Measurements from ENCODE around the gene ZFP36L2.

ZFP36L2 gene, protein sequence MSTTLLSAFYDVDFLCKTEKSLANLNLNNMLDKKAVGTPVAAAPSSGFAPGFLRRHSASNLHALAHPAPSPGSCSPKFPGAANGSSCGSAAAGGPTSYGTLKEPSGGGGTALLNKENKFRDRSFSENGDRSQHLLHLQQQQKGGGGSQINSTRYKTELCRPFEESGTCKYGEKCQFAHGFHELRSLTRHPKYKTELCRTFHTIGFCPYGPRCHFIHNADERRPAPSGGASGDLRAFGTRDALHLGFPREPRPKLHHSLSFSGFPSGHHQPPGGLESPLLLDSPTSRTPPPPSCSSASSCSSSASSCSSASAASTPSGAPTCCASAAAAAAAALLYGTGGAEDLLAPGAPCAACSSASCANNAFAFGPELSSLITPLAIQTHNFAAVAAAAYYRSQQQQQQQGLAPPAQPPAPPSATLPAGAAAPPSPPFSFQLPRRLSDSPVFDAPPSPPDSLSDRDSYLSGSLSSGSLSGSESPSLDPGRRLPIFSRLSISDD

DNA sequence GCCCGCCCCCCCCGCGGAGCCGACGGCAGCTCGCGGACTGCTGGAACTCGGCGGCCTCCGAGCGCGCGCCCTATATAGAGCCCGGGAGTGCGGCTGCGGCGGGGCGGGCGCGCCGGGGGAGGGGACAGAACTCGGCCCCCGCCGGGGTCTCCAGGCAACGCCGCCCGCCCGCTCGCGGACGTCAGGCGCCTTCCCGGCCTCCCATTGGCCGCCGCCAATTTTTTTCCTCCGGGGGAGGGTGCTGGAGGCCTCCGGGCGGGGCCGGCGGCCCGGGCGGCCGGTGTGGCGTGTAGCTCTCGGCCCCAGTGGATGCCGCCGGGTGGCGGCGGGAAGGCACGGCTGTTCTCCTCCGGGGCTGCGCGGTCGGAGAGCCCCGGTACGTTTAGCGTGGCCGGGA, at the start of gene ZFP36L2:
Gene ZFP36L2 (minus strand): TSS at position 49 of the 397 bp plus-strand sequence. CDS start 291 bp downstream, outside the sequence.
- peaks cover 40% of the 10 kb centered on the region for H3K36me3 Mint-ChIP-seq (ENCODE audit: low read depth)

DNA sequence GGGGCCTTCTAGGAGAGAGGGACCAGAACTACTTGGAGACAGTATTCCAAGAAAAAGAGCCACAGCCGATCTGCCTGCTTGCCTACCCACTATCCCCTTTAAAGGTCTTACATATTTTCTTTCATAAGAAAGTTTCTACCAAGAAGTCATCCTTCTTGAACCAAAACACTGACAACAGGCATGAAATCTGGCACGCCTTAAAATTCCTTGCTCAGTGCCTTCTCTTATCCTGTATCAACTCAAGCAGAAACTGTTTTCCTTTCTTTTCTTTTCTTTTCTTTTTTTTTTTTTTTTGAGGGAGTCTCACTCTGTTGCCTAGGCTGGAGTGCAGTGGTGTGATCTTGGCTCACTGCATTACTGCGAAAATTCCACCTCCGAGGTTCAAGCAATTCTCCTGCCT, 48.3 kb upstream of the ZFP36L2 start:
- Mint-ChIP-seq H3K4me1 (ENCODE audit: low read depth) (peaks cover 22% of the 10 kb centered on the region), H3K27me3 (no peaks in the 10 kb centered on the region), H3K36me3 (ENCODE audit: low read depth) (peaks cover 38% of the 10 kb centered on the region), H3K27ac (no peak overlapping the region), H3K9me3 (no peaks in the 10 kb centered on the region), H3K4me3 (no peak overlapping the region)

More for the DNA sequence above, at the start of gene ZFP36L2:
- Mint-ChIP-seq H3K4me1 (ENCODE audit: low read depth) (peaks cover 41% of the 10 kb centered on the region), H3K4me3 (peak within 1 kb of the TSS; percentile 95), H3K27ac (peak within 1 kb of the TSS; percentile 94), H3K27me3 (no peaks in the 10 kb centered on the region), H3K9me3 (no peaks in the 10 kb centered on the region)

DNA sequence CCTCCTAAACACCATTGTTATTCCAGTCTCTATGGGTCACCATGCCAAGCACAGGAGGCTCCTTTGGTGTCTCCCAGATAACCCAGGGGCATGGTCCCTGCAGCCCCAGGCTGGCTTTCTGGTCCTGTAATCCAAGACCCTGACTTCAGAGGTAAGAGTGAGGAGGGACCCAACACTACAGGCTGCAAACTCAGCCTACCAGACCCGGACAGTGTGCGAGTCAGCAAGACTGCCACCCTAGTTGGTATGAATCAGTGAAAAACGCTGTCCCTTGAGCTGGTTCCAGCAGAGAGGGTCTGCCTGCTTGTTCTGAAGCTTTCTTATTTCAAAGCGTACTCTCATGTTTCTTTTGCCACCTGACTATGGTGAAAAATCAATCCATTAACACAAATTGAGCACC, 47.6 kb upstream of the ZFP36L2 start:
- H3K36me3 Mint-ChIP-seq (ENCODE audit: low read depth) = peaks cover 34% of the 10 kb centered on the region

DNA sequence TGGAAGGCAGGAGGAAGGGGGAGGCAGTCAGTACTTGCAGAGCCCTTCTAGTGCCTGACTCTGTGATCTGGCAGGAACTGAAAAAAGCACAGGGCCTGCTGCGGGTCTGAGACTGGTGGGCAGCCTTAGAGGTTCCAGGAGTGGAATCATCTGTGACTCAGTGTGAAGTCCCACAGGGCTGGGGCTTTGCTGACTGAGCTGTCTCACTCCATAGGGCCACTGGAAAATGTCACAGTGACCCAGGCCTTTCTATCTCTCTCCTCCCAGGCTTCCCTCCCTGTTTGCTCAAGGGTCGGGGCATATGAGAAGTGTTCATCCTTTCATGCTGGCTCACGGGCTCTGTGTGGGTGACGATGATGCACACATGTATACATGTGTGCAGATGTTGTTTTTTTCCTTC, 47.1 kb upstream of the ZFP36L2 start:
- H3K36me3 Mint-ChIP-seq (ENCODE audit: low read depth) = peaks cover 29% of the 10 kb centered on the region
- no peak overlapping the region for H3K4me3 Mint-ChIP-seq
- no peaks in the 10 kb centered on the region for H3K27me3 Mint-ChIP-seq
- peaks cover 24% of the 10 kb centered on the region for H3K4me1 Mint-ChIP-seq (ENCODE audit: low read depth)
- H3K9me3 Mint-ChIP-seq = no peaks in the 10 kb centered on the region
- peak overlapping the region; percentile 72 for H3K27ac Mint-ChIP-seq

More for the DNA sequence above, 47.6 kb upstream of the ZFP36L2 start:
- no peaks in the 10 kb centered on the region for H3K9me3 Mint-ChIP-seq
- no peak overlapping the region for H3K4me3 Mint-ChIP-seq
- peak overlapping the region; percentile 72 for H3K27ac Mint-ChIP-seq
- peaks cover 24% of the 10 kb centered on the region for H3K4me1 Mint-ChIP-seq (ENCODE audit: low read depth)
- H3K27me3 Mint-ChIP-seq = no peaks in the 10 kb centered on the region

DNA sequence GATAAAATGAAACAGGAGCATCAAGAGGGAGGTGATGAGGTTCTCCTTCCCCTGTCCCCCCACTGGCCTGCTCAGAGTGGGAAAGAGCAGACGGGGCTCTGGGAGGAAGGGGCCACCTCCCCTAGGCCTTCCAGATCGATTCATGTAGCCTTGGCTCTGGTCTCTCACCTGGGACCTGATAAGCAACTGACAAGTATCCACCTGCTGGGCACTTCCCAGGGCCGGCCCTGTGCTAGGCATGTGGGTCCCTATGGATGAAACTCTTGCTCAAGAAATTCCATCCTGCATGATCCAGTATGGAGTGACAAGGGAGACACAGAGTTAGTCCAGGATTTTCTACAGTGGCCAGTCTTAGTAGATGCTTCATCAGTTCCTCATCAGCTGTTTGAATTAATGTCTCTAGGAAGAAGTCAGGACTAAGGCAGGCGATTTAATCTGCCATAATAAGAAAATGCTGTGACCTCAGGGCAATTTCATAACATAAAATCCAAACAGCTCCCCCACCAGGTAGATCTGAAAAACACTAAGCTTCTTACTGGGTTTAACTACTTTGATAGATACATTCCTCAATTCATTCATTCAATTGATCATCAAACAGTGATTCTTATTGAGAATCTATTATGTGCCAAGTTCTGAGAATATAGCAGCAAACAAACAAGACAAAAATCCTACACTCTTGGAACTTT, 44.7 kb upstream of the ZFP36L2 start:
- peaks cover 24% of the 10 kb centered on the region for H3K4me1 Mint-ChIP-seq (ENCODE audit: low read depth)
- H3K27ac Mint-ChIP-seq = no peak overlapping the region
- no peaks in the 10 kb centered on the region for H3K27me3 Mint-ChIP-seq
- H3K9me3 Mint-ChIP-seq = no peaks in the 10 kb centered on the region
- peaks cover 26% of the 10 kb centered on the region for H3K36me3 Mint-ChIP-seq (ENCODE audit: low read depth)
- no peak overlapping the region for H3K4me3 Mint-ChIP-seq

DNA sequence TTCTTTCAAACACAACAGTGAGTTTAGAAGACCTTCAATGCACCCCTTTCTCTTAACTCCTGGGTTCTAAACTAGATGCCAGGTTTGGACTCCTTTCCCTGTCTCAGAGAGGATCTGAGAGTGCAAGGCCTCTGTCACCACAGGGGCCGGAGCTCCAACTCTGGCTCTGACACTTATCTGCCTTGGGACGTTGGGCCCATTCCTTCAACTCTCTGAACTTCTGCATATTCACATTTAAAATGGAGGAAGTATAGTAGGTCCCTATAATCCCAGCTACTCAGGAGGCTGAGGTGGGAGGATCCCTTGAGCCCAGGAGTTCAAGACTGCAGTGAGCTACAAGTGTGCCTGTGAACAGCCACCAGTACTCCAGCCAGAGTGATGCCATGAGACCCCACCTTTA, 44.1 kb upstream of the ZFP36L2 start:
- H3K9me3 Mint-ChIP-seq = no peaks in the 10 kb centered on the region
- H3K27ac Mint-ChIP-seq = peak overlapping the region; percentile 63
- H3K36me3 Mint-ChIP-seq (ENCODE audit: low read depth) = peaks cover 26% of the 10 kb centered on the region
- H3K4me1 Mint-ChIP-seq (ENCODE audit: low read depth) = peaks cover 24% of the 10 kb centered on the region
- no peaks in the 10 kb centered on the region for H3K27me3 Mint-ChIP-seq
- no peak overlapping the region for H3K4me3 Mint-ChIP-seq

DNA sequence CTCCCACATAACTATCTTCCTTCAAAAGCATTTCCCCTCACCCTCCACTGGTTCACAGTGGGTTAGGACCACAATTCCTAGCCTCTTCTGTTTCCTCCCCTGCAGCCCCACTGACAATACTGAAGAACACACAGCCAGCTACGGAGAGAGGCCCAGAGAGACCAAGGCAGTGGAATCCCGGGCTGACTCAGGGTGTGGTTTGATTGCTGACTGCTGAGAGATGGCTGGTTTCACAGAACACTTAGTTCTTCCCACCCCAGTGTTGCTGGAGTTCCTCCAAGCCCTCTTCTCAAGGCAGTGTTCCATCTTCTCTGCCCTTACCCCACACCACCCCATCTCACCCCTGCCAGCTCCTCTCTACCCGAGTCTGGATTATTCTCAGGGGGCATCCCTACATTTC, 43.3 kb upstream of the ZFP36L2 start:
- peaks cover 24% of the 10 kb centered on the region for H3K4me1 Mint-ChIP-seq (ENCODE audit: low read depth)
- no peak overlapping the region for H3K4me3 Mint-ChIP-seq
- H3K9me3 Mint-ChIP-seq = no peaks in the 10 kb centered on the region
- peaks cover 26% of the 10 kb centered on the region for H3K36me3 Mint-ChIP-seq (ENCODE audit: low read depth)
- H3K27ac Mint-ChIP-seq = peak overlapping the region; percentile 60
- H3K27me3 Mint-ChIP-seq = no peaks in the 10 kb centered on the region

DNA sequence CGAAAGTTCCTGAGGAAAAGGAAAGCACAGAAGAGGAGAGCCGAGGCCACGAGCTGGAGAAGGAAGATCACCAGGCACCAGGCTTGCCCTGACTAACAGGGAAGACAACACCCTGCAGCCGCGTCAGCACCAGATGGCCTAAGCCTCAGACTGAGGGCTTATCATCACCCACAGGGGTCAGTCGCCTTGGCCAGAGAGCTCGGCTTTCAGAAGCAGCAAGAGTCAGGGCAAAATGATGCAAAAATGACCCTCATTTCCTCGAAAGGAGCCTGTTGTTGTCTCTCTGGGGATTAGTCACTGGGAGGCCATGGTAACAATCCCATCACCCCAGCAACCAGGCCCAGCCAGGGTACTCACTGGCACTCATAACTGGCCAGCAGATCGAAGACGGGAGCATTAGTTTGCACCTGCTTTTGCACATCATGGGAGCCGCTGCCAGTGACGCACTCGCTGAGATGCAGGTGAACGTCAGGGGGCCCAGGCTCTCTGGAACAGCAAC, 42.7 kb upstream of the ZFP36L2 start:
- Mint-ChIP-seq H3K36me3 (ENCODE audit: low read depth) (peaks cover 22% of the 10 kb centered on the region), H3K27ac (no peak overlapping the region), H3K4me3 (no peak overlapping the region), H3K9me3 (no peaks in the 10 kb centered on the region), H3K4me1 (ENCODE audit: low read depth) (peaks cover 21% of the 10 kb centered on the region), H3K27me3 (no peaks in the 10 kb centered on the region)

DNA sequence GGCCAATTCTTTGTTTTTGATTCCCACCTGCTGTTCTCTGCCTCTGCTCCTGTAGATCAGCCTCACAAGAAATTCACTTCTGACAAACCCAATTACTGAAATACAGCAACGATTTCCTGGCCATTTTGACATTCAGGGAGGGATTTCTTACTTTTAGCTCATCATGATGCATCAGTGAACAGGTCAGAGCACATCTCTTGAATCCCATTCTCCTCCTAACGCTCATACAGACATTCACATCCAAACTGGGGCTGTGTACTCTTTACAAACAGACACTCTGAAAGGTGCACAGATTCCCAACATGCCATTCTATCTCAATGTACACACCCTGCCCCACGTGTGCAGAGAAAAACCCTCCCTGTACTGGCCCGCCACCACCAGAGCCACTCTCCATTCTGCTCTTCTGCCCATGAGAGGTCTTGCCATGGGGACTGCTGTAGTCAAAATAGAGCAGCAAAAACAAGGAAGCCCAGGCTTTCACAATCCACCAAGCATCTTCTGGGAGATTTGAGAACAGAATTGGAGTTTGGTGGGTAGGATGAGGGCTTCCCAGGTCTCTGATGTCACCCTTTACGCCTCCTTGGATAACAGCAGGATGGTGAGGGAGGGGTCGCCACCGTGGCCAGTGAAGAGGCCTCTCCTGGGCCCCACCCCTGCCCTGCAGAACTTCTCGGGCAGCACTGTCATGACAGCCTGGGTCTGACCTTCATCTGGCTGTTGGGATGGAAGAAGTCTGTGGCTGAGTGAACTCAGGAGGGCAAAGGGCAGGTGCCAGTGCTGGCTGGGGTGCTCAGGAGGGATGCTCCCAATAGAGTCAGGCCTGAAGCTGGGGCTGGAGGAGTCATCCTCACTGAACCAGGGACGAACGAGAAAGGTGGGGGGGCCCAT, 41.9 kb upstream of the ZFP36L2 start:
- no peaks in the 10 kb centered on the region for H3K27me3 Mint-ChIP-seq
- no peak overlapping the region for H3K27ac Mint-ChIP-seq
- peaks cover 14% of the 10 kb centered on the region for H3K4me1 Mint-ChIP-seq (ENCODE audit: low read depth)
- H3K36me3 Mint-ChIP-seq (ENCODE audit: low read depth) = peaks cover 17% of the 10 kb centered on the region
- no peaks in the 10 kb centered on the region for H3K9me3 Mint-ChIP-seq
- H3K4me3 Mint-ChIP-seq = no peak overlapping the region

DNA sequence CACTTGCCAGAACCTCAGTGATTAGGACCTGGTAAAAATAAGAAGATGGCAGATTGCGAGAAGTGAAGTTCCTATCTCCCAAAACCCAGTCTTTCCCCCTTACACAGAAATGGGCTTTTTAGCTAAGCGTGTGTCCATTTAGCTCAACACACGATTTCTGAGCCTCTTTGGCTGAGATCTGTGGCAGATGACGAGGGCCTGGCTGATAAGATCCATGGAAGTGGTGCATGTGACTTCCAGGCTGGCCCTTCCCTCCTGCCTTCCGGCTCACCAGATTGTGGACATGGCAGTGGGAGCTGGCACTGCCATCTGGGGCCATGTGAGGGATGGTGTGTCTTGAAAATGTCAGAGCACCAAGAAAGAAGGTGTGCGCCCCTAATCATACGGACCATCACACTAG, 41.0 kb upstream of the ZFP36L2 start:
- no peak overlapping the region for H3K27ac Mint-ChIP-seq
- H3K9me3 Mint-ChIP-seq = no peaks in the 10 kb centered on the region
- H3K36me3 Mint-ChIP-seq (ENCODE audit: low read depth) = peaks cover 22% of the 10 kb centered on the region
- H3K27me3 Mint-ChIP-seq = no peaks in the 10 kb centered on the region
- no peak overlapping the region for H3K4me3 Mint-ChIP-seq
- H3K4me1 Mint-ChIP-seq (ENCODE audit: low read depth) = peaks cover 11% of the 10 kb centered on the region

DNA sequence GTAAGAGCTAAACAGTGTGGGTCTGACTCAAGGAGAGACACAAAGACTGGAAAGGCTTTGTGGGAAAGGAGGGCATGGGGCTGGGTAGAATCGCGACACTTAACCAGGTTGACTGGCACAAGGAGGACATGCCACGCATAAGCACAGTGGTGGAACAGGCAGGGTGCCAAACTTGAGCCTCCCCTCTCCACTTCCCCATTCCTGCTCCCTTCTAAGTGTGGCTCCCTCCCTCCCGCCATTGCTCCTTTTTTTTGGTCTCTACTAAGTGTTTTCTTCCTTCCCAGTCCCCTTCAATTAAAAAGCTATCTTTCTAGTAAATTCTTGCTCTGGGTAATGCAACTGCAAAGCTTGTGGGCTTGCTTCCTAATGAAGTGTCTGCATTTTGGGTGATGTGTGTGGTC, 40.3 kb upstream of the ZFP36L2 start:
- Mint-ChIP-seq H3K4me1 (ENCODE audit: low read depth) (peaks cover 11% of the 10 kb centered on the region), H3K9me3 (no peaks in the 10 kb centered on the region), H3K36me3 (ENCODE audit: low read depth) (peaks cover 15% of the 10 kb centered on the region), H3K27ac (no peak overlapping the region), H3K4me3 (no peak overlapping the region), H3K27me3 (no peaks in the 10 kb centered on the region)

DNA sequence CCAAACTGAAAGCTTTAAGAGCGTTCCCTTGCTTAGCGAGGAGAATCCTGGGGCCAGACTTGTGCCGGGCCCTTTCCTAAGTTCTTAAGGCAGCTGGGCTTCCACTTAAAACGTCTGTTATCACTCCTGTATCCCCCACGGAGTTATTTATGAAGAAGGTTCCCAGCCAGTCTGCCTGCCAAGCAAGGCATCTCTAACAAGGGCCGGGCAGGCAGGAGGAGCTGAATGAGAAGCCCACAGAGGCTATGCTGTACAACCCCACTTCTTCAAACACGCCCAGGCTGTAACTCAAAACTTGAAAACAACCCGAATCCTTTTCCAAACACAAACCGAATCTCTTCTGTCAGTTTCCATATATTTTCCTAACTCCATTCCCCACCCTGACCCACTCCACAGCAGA, 39.0 kb upstream of the ZFP36L2 start:
- no peak overlapping the region for H3K4me3 Mint-ChIP-seq
- peaks cover 9% of the 10 kb centered on the region for H3K4me1 Mint-ChIP-seq (ENCODE audit: low read depth)
- H3K36me3 Mint-ChIP-seq (ENCODE audit: low read depth) = peaks cover 10% of the 10 kb centered on the region
- H3K27ac Mint-ChIP-seq = no peak overlapping the region
- H3K27me3 Mint-ChIP-seq = no peaks in the 10 kb centered on the region
- no peaks in the 10 kb centered on the region for H3K9me3 Mint-ChIP-seq

DNA sequence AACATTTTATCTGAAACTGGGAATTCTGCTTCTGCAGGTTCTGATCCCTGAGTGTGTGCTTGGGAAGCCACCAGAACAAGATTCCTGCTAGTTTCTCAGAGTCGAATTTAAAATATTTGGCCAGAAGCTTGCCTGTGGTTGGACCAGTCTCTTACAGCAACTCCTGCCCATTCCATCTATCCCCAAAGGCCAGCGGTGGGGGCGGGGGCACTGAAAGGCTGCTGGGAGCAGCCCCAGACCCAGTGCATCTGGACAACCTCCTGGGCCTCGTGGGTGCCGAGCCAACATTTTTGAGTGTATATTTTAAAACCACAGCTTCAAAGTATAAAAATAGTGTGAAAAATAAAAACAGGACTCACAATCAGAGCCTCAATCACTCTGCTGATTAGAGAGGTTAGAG, 38.6 kb upstream of the ZFP36L2 start:
- Mint-ChIP-seq H3K27ac (no peak overlapping the region), H3K9me3 (no peaks in the 10 kb centered on the region), H3K36me3 (ENCODE audit: low read depth) (peaks cover 10% of the 10 kb centered on the region), H3K4me1 (ENCODE audit: low read depth) (peaks cover 5% of the 10 kb centered on the region), H3K27me3 (no peaks in the 10 kb centered on the region), H3K4me3 (no peak overlapping the region)

DNA sequence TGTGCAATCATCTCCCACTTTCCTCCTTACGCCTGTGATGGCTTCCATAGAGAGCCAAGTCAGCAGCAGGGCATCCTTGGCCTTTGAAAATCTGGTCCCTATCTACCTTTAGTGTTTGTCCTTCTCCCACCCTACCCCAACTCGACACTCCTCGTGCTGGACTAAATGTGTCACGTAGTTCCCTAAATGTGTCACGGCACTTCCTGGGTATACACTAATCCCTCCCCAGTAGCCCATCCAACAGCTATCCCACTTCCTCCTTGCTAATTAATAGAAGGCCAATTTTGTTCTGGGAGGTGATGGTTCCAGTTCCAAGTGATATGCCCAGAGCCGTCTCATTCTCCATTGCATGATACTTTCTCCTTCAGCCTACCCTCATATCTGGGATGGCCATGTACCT, 36.5 kb upstream of the ZFP36L2 start:
- Mint-ChIP-seq H3K27ac (no peak overlapping the region), H3K4me1 (ENCODE audit: low read depth) (no peaks in the 10 kb centered on the region), H3K36me3 (ENCODE audit: low read depth) (peaks cover 10% of the 10 kb centered on the region), H3K27me3 (no peaks in the 10 kb centered on the region), H3K9me3 (no peaks in the 10 kb centered on the region), H3K4me3 (no peak overlapping the region)

All from stimulated activated naive CD8-positive, alpha-beta T cell treated with anti-CD3 and anti-CD28 coated beads, Interleukin-15, Interleukin-2, amounts not matched to agents 100 ng/mL and 50 ng/mL, for 24 hours (primary cell).